ENCODE results near the gene SLC6A2.

Gene SLC6A2

GRCh38 chr16:55685973-55686372 is 30.2 kb downstream of the SLC6A2 start:
- FAIRE-seq, result no peak
- TF ChIP-seq POU2F2 (IDR thresholded peaks at IDR 0.05; ENCODE audit: low read depth, low read length), result no peak
- TF ChIP-seq SPI1 (IDR thresholded peaks at IDR 0.05; ENCODE audit: low read depth, low read length), result no peak
- TF ChIP-seq POLR2AphosphoS5 (IDR thresholded peaks at IDR 0.05; ENCODE audit: low read depth, low read length), result no peak
- TF ChIP-seq TAF1 (IDR thresholded peaks at IDR 0.05; ENCODE audit: low read depth, low read length), result no peak
- TF ChIP-seq POLR2A (IDR thresholded peaks at IDR 0.05; ENCODE audit: low read depth, low read length), result no peak
- TF ChIP-seq PAX5 (IDR thresholded peaks at IDR 0.05; ENCODE audit: insufficient read depth, low read length, severe bottlenecking), result no peak
- DNase-seq (ENCODE audit: insufficient read length, low spot score), result no peak

GRCh38 chr16:55686671-55687070 is 30.9 kb downstream of the SLC6A2 start:
- no peak for DNase-seq (ENCODE audit: insufficient read length, low spot score)
- TF ChIP-seq POLR2A (IDR thresholded peaks at IDR 0.05; ENCODE audit: low read depth, low read length) (no peak), POLR2AphosphoS5 (IDR thresholded peaks at IDR 0.05; ENCODE audit: low read depth, low read length) (no peak), TAF1 (IDR thresholded peaks at IDR 0.05; ENCODE audit: low read depth, low read length) (no peak)

GRCh38 chr16:55687802-55688201 is 32.0 kb downstream of the SLC6A2 start:
- FAIRE-seq, result no peak
- TF ChIP-seq POLR2AphosphoS5 (IDR thresholded peaks at IDR 0.05; ENCODE audit: low read depth, low read length), result no peak
- DNase-seq (ENCODE audit: insufficient read length, low spot score), result no peak

More at GRCh38 chr16:55686671-55687070, 30.9 kb downstream of the SLC6A2 start:
- FAIRE-seq, result no peak

GRCh38 chr16:55690841-55691240 is 35.1 kb downstream of the SLC6A2 start:
- FAIRE-seq (no peak), DNase-seq (ENCODE audit: insufficient read length, low spot score) (no peak)
- TF ChIP-seq PAX5 (IDR thresholded peaks at IDR 0.05; ENCODE audit: insufficient read depth, low read length, severe bottlenecking), result no peak

- no peak for FAIRE-seq
- TF ChIP-seq SPI1 (IDR thresholded peaks at IDR 0.05; ENCODE audit: low read depth, low read length) (no peak), POLR2AphosphoS5 (IDR thresholded peaks at IDR 0.05; ENCODE audit: low read depth, low read length) (no peak), TAF1 (IDR thresholded peaks at IDR 0.05; ENCODE audit: low read depth, low read length) (no peak), POU2F2 (IDR thresholded peaks at IDR 0.05; ENCODE audit: low read depth, low read length) (no peak), PAX5 (IDR thresholded peaks at IDR 0.05; ENCODE audit: insufficient read depth, low read length, severe bottlenecking) (no peak)
- no peak for DNase-seq (ENCODE audit: insufficient read length, low spot score)
These were observed 36.0 kb downstream of the SLC6A2 start for GRCh38 chr16:55691771-55692170.

- no peak for FAIRE-seq
- TF ChIP-seq POLR2A (IDR thresholded peaks at IDR 0.05; ENCODE audit: low read depth, low read length), result no peak
- TF ChIP-seq SPI1 (IDR thresholded peaks at IDR 0.05; ENCODE audit: low read depth, low read length), result no peak
- no peak for TF ChIP-seq POU2F2 (IDR thresholded peaks at IDR 0.05; ENCODE audit: low read depth, low read length)
- TF ChIP-seq TAF1 (IDR thresholded peaks at IDR 0.05; ENCODE audit: low read depth, low read length), result no peak
- TF ChIP-seq PAX5 (IDR thresholded peaks at IDR 0.05; ENCODE audit: insufficient read depth, low read length, severe bottlenecking), result no peak
- no peak for TF ChIP-seq POLR2AphosphoS5 (IDR thresholded peaks at IDR 0.05; ENCODE audit: low read depth, low read length)
- DNase-seq (ENCODE audit: insufficient read length, low spot score), result no peak
These were observed 39.8 kb downstream of the SLC6A2 start for GRCh38 chr16:55695595-55695994.

GRCh38 chr16:55697867-55698266 is 42.1 kb downstream of the SLC6A2 start:
- DNase-seq (ENCODE audit: insufficient read length, low spot score) (no peak), FAIRE-seq (no peak)
- TF ChIP-seq TAF1 (IDR thresholded peaks at IDR 0.05; ENCODE audit: low read depth, low read length) (no peak), POU2F2 (IDR thresholded peaks at IDR 0.05; ENCODE audit: low read depth, low read length) (no peak), POLR2AphosphoS5 (IDR thresholded peaks at IDR 0.05; ENCODE audit: low read depth, low read length) (no peak), POLR2A (IDR thresholded peaks at IDR 0.05; ENCODE audit: low read depth, low read length) (no peak)

- FAIRE-seq (no peak), DNase-seq (ENCODE audit: insufficient read length, low spot score) (no peak)
- TF ChIP-seq POLR2AphosphoS5 (IDR thresholded peaks at IDR 0.05; ENCODE audit: low read depth, low read length) (no peak), SPI1 (IDR thresholded peaks at IDR 0.05; ENCODE audit: low read depth, low read length) (no peak), PAX5 (IDR thresholded peaks at IDR 0.05; ENCODE audit: insufficient read depth, low read length, severe bottlenecking) (no peak), TAF1 (IDR thresholded peaks at IDR 0.05; ENCODE audit: low read depth, low read length) (no peak), POLR2A (IDR thresholded peaks at IDR 0.05; ENCODE audit: low read depth, low read length) (no peak), POU2F2 (IDR thresholded peaks at IDR 0.05; ENCODE audit: low read depth, low read length) (no peak)
These were observed 42.5 kb downstream of the SLC6A2 start for GRCh38 chr16:55698331-55698730.

GRCh38 chr16:55698946-55699345 is 43.2 kb downstream of the SLC6A2 start:
- TF ChIP-seq PAX5 (IDR thresholded peaks at IDR 0.05; ENCODE audit: insufficient read depth, low read length, severe bottlenecking) (no peak), POU2F2 (IDR thresholded peaks at IDR 0.05; ENCODE audit: low read depth, low read length) (no peak)
- FAIRE-seq (no peak), DNase-seq (ENCODE audit: insufficient read length, low spot score) (no peak)

GRCh38 chr16:55699616-55700015 is 43.8 kb downstream of the SLC6A2 start:
- FAIRE-seq, result no peak
- no peak for DNase-seq (ENCODE audit: insufficient read length, low spot score)
- TF ChIP-seq POU2F2 (IDR thresholded peaks at IDR 0.05; ENCODE audit: low read depth, low read length) (no peak), POLR2A (IDR thresholded peaks at IDR 0.05; ENCODE audit: low read depth, low read length) (no peak), TAF1 (IDR thresholded peaks at IDR 0.05; ENCODE audit: low read depth, low read length) (no peak), POLR2AphosphoS5 (IDR thresholded peaks at IDR 0.05; ENCODE audit: low read depth, low read length) (no peak), SPI1 (IDR thresholded peaks at IDR 0.05; ENCODE audit: low read depth, low read length) (no peak), PAX5 (IDR thresholded peaks at IDR 0.05; ENCODE audit: insufficient read depth, low read length, severe bottlenecking) (no peak)

- TF ChIP-seq POLR2AphosphoS5 (IDR thresholded peaks at IDR 0.05; ENCODE audit: low read depth, low read length) (no peak), TAF1 (IDR thresholded peaks at IDR 0.05; ENCODE audit: low read depth, low read length) (no peak), POU2F2 (IDR thresholded peaks at IDR 0.05; ENCODE audit: low read depth, low read length) (no peak), SPI1 (IDR thresholded peaks at IDR 0.05; ENCODE audit: low read depth, low read length) (no peak), POLR2A (IDR thresholded peaks at IDR 0.05; ENCODE audit: low read depth, low read length) (no peak), PAX5 (IDR thresholded peaks at IDR 0.05; ENCODE audit: insufficient read depth, low read length, severe bottlenecking) (no peak)
- FAIRE-seq (no peak), DNase-seq (ENCODE audit: insufficient read length, low spot score) (no peak)
These were observed 44.3 kb downstream of the SLC6A2 start for GRCh38 chr16:55700067-55700466.
